GM19035 (cell line): ENCODE measurements around the gene ALPK1.
A peak's percentile ranks its signal among the peaks of the same experiment; 100 is the strongest.
"Not testable (repeated sequence)": the region's sequence is repeated elsewhere in the genome, so short reads cannot be mapped to it uniquely, and the experiment has no call there.

Source experiments
- ATAC-seq: cut with Tn5 transposase; IDR thresholded peaks from one replicate; pipeline ENCODE4 v1.9.1; 2021; ENCODE audit not compliant: unreplicated experiment

The ALPK1 gene

DNA sequence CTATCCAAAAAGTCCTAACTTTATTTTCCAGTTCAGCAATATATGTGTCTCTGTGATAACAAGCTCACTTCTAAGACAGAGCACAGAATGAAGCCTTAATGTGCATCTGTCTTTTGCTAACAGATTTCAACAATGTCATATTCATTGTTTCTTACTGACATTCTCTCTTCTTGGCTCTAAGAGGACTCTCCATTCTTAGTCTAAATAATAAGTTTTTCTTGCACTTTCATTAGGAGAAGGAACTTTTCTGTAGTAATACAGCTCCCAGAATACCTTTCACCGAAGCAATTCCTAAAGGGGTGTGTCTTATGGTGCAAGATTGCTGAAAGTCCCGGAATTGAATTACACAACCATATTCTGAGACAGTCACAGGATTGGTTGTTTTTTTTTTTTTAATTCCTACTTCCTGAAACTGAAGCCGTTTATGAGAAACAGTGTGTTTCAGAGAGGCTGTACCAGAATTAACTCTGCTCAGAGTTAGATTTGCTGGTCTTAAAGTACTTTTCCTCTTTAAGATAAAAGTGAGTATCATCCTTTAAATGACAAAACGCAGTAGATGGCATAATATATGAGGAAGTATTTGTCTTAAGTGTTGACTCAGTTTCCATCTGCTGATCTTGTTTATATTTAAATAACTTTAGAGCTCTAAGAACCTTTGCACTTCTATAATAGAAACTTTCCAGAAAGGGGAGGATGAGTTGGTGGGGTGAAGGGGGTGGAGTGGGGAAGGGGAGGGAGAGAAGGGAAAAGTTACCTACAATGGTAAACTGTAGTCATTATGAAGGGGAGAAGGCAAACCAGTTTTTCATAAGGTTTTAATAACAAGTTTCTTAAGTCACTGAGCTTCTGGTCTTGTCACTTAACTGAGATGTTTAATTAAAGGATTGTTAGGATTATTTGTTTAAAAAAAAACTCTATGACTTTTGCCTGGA is at the start of gene ALPK1:
ALPK1 (plus strand) TSS at position 421 of the 932 bp plus-strand sequence.
- peak; percentile 84 for ATAC-seq

DNA sequence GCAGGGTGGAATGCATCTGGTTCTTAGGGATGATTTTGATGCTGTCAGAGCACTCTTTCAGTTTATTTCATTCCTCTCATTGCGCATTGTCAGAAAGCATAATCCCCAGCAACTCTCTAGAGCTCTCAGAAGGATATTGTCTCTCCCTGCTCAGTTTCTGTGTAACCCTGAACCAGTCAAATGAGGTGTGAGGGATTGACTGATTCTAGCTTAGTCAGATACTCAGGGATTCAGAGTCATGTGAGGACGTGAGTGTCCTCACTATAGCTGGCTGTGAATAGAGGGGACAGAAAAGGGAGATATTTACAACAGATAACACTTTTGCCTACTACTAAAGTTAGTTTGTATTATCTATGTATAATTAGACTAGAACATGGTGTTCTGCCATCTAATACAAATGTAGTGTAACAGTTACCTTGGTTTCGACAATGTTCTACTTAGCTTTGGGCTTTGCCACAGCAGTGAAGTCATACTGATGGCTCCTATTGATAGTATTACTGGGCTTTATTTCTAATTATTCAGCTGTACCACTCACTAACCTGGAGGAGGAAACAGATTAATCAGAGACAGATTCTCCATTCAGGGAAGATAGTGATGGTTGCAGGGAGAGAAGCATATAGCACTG is 46.0 kb upstream of the ALPK1 start:
- ATAC-seq: no peak

DNA sequence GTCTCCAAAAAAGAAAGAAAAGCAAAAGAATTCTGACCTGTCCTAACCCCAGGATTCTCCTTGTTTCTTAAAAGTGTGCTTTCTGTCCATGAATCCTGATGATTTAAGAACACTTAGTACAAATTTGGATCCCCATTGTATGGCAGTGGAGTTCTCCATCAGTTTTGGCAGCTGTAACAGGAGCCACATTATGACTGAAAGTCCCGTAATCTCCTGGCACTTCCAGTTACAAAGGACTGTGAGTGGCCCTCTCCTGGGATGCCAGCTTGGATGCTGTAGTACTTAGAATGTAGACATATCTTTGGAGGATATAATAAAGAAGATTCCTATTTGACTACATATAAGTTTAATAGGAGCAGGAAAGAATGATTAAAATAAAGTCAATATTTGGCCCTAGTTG is 44.9 kb upstream of the ALPK1 start:
- ATAC-seq: no peak

DNA sequence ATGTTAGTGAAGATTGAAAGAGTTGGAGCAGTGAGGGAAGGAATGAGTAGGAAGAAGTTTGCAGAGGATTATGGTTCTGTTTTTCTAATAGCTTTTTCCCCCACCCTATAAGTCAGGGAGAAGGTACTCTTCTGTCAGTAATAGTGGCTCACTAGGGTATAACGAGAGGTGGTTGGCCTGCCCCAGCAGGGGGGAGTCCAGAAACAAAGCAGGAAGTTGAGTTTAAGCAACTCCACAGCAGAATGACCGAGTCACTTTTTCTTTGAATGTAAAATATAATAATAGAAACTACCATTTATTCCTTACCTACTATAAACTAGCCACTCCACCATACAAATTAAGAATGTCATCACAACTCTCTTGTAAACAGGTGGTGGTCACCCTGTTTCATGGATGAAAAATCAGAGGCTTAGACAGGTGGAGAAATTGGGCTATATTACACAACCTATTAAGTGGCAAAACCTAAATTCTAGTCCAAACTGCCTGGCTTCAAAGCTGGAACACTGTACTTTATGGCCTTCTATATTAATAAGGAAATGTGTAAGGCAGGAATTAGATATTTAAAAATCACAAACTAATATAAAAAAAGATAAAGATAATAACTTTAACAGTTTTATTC is 43.7 kb upstream of the ALPK1 start:
- ATAC-seq: peak; percentile 82

DNA sequence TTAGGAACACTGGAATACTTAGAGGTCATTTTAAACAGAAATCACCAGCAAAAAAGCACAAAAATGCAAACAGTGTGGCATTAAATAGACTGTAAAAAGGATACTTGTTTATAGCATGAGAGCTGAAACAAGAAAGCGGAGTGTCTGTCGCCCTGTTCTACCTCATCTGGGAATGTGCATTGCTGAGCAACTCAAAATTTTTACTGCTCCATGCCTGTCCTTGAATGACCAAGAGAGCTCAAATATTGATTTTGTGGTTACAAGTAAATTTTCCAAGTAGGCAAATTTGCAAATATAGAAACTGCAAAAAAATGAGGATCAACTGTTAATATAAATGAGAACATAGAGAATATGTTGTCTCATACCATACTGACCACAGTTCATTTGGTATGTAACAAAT is 40.1 kb upstream of the ALPK1 start:
- no peak for ATAC-seq

DNA sequence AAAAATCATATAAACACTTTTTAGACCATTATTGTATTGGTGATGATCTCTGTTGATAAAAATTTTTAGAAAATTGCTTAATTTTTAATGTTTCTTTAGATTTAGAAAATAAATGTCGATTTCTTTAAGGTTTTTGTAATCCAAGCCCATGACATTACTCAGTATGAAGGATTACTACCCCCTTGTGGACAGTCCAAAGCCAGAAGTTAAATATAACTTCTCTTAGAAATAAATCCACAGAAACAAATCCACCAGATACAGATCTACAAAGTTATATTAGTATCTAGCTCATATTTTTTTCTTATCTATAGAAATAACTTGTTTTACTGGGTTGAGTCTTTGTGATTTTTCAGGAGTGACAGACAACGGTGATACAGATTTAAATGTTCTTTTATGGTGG is 30.3 kb upstream of the ALPK1 start:
- ATAC-seq: no peak

DNA sequence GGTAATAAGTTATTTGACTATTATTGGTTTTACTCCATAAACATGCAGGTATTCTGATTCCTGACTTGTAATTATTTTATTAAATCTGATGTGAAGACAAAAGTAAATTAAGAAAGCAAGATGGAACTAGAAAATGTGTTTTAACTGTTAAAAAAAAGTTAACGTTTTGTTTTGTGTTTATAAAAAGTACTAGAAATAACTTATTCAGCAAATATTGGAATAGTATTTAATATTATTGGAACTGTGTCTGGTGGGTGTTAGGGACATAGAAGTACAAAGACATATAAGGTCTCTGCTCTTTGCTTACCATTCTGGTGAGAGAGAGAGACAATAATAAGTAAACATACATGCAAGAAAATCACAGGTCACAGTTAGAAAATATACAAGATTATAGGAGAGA is 27.1 kb upstream of the ALPK1 start:
- no peak for ATAC-seq

DNA sequence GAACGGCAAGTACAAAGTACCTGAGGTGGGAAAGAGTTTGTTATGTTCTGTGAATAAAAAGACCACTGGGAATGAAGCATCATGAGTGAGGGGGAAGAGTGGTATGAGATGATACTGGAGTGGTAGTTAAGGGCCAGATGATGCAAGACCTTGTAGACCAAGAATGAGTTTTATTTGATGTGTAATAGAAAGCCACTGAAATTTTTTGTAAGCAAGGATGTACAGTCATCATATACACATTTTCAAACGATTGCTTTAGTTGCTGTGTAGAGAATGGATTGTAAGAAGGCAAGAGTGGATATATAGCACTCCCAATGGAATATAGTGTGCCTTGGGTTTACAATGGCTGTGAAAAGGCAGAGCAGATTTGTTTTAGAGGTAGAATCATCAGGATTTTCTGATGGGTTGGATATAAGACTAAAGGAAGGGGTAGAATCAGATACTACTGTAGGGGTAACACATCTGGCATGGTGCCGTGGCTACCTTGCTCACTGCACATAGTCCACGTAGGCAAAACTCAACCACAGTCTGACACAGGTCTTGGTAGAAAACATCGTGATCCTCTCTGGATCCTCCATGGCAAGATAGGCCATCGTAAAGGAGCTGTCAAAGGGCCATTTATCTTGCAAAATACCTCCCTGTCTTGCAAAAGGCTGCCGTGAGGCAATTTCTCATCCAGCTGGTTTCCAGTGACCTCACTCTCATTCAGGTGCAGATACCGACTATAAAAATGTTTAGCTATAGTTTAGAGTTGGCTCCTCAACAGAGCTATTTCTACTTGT is 26.3 kb upstream of the ALPK1 start:
- no peak for ATAC-seq

DNA sequence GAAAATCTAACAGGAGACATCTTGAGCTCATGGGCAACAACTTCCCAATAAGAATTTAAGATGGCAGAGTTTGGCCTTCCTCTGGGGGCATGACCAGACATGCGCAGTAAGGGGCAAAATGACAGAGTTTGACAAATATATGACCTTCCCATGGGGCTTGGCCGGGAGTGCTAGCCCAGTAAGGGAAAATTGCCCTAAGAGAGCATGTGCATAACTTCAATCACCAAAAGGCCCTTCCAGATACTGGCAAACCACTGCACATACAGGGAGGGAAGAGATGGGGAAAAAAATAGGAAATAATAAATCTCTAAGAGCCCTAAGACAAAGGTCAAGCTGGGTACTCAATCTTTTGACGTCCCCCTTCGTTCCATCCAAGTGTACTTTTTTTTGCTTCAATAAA is 24.9 kb upstream of the ALPK1 start:
- ATAC-seq: no peak

DNA sequence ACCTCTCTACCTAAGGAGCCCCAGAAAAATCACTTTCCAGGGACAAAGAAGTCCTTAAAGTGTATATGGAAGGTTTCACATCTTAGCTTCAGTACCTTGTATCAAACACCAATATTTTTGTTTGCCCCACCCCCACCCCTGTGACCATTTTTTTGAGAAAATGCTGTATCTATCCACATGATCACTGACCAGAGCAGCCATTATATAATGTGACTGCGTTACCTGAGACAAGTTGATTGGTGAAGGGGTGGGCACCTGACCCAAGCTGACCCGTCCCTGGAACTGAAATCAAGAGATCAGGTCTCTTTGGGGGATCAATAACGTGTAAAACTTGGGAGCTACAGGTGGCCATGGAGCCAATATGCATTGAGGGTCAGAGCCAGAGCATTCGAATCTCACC is 22.2 kb upstream of the ALPK1 start:
- ATAC-seq: no peak

DNA sequence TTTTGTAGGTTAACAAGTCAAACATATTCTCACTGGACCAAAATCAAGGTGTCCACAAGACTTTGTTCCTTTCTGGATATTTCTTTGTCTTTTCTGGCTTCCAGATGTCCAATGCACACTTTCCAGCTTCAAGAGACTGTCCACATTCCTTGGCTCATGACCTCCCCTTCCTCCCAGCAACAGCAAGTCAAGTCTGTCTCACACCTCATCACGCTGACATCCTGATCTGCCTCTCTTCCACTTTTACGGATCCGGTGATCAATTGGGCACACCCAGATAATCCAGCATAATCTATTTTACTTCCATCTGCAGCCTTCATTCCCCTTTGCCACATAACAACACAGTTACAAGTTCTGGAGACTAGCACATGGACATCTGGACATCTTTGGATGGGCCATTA is 21.1 kb upstream of the ALPK1 start:
- no peak for ATAC-seq

DNA sequence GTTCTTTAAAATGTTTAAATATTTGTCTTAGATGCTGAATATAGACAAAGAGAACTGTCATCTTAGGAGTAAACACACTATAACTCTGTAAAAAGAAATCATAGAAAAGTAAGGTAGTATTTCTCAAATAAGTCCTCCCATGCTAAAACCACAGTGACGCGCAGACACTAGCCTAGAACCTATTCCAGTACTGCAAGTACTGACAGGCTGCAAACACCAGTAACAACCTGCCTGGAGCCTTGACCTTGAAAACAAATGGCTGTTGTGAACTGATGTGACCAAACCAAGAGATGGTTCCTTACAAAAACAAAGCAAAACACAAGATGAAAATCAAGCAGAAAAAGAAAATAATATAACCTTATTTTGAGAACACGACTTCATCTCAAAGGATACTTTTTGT is 19.9 kb upstream of the ALPK1 start:
- no peak for ATAC-seq

DNA sequence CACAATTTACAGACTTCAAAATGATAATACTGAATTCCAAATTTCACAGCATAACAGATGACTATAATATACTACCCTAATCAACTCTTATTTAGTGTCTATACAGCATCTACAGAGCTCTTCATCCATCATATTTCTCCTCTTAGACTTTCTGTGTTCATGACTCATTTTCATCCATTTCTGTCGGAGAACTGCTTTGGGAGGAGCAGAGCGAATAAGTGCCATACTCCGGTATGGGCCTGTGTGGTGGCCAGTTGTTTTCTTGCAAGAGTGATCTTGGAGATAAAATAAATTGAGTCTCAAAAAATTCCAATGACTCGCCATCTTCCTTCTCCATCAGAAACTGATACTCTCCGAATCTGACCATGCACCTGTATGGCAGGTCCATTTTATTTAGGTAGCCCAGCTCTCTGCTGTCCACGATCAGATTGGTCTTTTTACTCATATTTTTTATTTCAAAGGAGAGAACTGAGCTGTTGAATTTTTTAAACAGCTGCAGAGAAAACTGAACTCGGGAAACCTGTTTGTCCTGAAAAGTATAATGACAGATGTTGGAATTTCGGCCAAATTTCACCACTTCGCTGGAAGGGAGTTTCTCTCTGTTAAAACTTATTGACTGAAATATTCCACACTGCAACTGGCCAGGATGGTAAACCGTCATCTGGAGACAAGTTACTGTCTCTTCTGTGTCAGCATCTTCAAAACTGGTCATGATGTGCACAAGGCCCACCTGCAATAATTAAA is 19.3 kb upstream of the ALPK1 start:
- ATAC-seq: no peak

DNA sequence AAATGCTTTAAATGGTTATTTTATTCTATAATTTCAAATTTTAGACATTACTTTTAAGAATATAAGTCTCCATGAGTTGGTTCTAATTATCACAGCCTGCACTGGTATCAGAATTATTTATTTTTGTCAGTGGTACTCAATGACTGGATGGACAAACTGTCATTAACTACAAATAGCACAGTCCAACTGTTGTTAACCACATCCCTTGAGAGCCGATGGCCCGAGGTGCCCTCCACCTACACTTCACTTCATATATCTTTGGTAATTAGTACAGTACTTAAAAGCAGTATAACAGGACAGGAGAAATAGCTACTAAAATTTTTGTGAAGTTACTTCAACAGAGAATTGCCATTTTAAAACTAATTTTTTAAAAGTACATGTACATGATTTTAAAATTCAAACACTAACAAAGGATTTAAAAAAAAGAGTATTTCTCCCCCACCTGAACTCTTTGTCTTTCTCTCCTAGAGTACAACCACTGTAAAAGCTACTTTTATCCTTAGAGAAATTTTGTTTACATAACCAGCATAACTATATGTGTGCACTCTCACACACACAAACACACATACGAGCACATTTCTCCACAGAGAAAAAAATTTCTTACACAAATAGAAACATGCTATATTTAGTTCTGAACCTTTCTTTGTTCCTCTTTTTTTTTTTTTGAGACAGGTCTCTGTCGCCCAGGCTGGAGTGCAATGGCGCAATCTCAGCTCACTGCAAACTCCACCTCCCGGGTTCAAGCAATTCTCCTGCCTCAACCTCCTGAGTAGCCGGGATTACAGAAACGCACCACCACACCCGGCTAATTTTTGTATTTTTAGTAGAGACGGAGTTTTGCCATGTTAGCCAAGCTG is 17.9 kb upstream of the ALPK1 start:
- ATAC-seq: peak; percentile 64

DNA sequence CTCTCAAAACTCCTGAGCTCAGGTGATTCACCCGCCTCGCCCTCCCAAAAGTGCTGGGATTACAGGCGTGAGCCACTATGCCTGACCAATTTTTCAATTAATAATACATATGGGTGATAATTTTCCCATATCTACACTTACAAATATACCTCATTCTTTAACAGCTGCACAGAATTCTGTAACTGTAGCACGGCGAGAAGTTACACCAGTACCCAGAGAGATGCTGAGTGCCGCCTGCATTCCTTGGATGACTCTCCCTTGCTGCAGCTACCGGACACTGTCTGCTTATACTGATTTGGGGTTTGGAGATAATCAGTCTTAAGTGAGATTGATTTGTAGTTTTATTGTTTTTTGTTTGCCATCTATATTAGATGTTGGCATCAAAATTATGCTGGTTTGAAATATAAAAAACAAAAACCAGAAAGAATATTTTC is 17.3 kb upstream of the ALPK1 start:
- peak; percentile 26 for ATAC-seq

DNA sequence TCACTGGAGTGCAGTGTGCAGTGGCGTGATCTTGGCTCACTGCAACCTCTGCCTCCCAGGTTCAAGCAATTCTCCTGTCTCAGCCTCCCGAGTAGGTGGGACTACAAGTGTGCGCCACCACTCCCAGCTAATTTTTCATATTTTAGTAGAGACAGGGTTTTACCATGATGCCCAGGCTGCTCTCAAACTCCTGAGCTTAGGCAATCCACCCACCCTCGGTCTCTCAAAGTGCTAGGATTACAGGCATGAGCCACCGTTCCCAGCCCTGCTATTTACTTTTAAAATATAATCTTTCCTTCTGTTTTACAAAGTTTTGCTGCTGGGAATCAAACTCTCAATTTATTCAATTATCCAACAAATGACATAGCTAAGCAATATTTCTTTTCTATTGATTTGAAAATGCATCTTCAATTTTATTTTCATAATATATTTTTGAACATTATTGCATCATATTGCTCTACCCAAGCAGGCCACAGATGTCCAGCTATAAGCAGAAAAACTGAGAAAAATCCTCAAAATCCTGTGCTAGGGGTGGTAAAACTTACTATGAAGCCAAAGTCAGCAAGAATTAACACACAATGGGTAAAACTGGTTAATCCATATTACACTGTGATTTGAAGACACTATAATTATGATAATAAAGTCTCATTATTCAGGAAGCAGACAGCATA is 16.6 kb upstream of the ALPK1 start:
- no peak for ATAC-seq

DNA sequence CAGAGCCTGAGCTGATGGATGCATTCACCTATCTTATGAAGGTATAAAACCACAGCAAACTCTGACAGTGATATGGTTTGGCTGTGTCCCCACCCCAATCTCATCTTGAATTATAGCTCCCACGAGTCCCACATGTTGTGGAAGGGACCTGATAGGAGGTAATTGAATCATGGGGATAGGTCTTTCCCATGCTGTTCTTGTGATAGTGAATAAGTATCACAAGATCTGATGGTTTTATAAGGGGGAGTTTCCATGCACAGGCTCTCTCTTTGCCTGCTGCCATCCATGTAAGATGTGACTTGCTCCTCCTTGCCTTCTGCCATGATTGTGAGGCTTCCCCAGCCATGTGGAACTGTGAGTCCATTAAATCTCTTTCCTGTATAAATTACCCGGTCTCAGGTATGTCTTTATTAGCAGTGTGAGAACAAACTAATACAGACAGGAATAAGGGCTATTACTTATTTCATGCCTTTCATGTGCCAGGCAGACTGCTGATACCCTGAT is 15.2 kb upstream of the ALPK1 start:
- not testable (repeated sequence) for ATAC-seq

DNA sequence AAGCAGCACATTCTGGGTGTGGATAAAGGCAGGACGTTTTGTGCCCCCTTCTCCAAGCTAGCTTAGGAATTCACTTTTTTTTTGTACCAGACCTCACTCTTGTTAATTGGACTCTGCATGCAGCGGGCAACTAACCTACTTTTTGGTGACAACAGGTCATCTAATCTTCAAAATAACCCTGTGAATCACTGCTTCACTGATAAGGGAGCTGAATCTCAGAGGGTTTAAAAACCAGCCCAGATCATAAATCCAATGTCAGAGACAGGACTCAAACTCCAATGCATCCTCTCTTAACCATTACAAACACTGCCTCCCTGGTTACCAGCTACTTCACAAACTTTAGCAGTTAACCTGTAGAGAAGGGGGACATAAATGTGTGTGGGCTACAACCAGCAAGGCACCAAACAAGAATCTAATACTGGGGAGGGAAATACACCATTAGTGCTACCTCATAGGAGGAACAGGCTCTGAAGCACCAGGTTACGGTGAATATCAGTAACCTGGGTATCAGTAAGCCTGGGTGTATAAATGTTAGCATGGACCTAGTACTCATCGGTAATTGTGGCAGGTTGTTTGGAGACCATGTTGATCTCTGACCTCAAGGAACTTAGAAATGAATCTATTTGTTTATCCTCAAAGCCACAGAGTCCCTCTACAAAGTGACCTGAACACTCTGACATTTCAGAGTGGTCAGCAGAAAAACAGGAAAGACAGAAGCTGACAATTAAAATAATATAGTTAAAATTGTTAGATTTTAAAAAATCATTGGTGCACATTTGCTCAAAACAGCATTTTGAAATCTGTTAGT is 14.1 kb upstream of the ALPK1 start:
- no peak for ATAC-seq
